GM19025 (cell line): Measurements from ENCODE around the gene AHCYL1.

Source experiments
- ATAC-seq: cut with Tn5 transposase; IDR thresholded peaks from one replicate; pipeline ENCODE4 v1.9.1; 2021; ENCODE audit warnings: mild to moderate bottlenecking, low read depth, moderate library complexity; ENCODE audit not compliant: unreplicated experiment

Gene AHCYL1

DNA sequence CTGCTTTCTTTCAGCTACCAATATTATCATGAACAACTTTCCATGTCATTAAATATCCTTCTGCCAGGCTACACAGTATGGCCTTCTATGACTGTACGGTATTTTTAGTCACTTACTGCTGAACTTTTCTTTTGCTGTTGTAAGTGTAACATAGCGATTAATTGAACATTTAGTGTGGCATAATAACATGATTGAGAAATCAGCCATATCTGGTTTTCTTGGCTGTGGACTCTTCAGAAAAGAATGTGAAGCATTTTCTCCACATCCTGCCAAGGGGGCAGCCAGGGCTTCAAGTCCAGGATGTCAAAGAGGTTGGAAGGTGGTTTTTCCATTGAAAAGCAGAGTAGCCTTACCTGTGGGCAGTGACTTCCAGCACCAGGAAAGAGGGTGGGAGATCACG lies 8.8 kb upstream of the AHCYL1 start:
- ATAC-seq: no peak

DNA sequence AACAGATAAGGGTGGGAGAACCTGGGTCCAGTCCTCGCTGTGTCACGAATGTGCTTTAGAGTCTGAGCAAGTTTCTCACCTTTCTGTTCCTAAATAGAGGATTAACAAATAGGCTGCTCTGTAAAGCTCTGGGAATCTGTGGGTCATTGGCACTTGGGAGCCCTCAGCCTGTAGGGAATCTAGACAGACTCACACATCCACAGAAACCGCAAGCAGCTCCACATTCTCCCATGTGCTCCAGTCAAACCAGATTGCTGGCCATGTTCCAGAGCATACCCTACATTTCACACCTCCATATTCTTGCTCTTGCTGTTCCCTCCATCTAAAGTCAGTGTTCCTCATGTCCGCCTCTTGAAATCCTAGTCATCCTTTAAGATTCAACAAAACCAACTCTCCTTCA lies 7.8 kb upstream of the AHCYL1 start:
- no peak for ATAC-seq

DNA sequence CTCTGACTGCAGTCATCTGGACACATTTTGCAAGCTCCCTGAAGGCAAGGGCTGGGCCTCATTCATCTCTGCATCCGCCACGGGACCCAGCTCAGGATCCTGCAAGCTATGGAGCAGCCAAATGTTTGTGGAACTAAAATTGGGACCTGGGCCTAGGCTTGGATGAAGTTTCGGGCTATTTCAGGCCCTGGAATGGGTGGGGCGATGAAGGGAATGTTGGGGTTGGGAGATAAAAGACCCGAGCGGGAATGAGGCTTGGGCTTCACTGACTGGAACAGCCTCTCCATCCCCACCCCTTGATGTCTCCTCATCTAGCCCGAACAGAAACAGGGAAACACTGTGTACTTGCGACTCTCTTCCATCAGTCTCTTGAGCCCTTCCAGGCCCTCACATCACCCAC lies 7.3 kb upstream of the AHCYL1 start:
- no peak for ATAC-seq

DNA sequence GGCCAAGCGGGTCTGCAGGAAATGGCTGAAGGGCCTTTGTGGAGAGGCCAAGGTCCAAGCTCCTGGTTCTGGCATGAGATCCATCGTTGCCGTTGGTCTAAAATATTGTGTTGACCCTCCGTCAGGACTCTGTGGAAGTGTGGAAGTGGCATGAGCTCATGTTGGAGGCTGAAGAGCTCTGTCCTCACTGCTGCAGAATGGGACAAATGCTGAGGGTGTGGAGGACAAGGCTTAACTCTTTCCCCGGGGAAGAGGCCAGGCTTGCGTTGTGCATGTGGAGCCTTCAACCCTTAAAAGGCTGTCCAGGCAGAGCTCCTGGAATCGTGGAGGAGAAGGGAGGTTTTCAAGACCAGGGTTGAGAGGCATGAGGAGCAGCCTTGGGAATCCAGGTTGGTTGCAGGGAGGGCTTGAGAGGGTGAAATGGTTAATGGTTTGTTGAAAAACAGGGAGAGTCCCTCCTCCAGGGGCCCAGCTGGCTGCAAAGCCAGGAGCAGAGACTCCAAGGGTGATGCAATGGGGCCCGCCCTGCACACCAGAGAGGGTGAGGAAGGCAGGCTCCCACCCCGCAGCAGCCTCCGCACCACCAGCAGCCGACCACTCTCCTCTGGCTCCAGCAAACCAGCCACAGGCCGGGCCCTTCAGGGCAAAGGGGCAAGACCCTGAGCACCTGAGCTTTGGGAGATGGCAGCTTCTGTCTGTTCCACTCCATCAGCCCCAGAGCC lies 6.7 kb upstream of the AHCYL1 start:
- no peak for ATAC-seq

DNA sequence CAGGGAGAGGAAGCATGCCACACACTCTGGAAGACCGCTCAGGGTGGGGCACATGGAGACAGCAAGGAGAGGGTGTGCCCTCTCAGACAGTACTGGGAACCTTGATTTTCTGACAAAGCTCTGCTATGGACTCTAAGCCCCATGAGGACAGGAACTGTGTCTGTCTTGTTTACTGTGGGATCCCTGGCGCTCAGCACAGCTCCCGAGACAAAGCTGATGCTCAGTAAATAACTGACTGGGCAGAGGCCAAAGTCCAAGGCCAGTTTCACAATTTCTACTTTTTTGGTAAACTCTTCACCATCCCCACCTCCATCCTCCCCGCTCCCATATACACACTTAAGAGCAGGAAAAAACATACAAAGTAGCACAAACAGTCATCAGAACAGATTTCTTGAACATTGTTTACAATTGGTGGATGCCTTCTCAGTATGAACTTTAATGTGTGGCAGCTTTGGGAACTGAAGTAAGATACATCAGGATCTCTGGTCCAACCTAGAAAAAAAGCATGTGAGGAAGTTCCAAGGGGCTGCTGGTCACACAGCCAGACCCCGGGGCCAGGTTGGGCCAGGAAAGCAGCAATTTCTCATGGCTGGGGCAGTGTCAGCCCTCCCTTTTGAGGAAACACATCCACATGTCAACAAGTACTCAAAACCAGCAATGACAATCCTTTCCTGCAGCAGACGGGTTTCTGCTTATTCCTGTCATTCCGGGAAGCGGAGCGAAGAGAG lies 5.6 kb upstream of the AHCYL1 start:
- ATAC-seq: no peak

DNA sequence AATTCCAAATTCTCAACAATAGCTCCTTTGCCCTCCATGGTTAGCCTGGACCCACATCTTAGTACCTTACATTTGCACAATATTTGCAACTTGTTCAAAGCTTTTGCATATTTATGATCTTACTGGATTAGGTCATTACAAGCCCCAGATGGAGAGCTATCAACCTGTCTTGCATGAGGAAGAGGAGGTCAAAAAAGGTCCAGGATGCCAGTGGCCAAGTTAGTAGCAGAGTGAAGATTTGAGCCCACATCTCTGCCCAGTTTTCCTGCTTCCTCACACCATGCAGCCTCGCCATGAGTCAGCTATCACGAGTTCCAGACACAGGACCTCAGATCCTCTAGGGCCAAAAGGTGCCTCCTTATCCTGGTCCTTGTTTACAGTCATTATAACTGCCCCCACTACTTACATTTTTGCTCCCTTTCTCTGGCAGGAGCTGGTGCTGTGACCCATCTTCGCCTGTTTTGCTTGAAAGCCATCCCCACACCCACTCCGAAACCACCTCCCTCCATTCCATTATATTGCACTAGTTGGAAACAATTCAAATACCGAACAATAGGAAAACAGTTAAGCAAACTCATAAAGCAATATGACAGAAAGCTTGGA lies 5.0 kb upstream of the AHCYL1 start:
- ATAC-seq: no peak

DNA sequence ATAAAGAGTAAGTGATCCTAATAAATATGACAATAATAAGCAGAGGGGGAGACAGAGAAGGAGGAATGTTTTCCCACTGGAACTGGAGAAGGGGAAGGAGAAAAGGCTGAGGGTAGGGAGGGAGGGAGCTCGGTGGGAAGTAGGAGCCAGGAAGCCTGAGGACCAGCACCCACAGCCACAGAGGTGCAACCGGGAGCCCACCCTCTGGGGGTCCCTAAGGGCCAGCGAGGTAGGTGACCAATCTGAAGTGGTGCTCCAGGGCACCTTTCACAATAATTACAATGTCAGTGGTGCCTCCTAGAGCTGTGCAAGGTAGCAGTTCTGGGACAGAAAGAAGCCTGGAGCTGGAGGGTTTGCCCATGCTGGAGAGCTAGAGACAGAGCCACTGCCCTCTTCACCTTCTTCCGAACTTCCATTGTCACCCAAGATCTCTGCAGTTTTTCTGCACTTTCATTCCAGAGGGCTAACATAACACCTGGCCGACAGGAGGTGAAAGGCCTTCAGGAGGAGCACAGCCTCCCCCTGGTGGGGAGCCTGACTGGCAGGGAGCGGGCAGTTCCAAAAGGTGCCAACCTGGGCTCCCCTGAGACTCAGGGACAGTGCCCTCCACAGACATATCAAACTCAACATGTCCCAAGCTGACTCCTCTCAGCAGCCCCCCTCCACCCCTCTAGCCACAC lies 4.1 kb upstream of the AHCYL1 start:
- no peak for ATAC-seq

DNA sequence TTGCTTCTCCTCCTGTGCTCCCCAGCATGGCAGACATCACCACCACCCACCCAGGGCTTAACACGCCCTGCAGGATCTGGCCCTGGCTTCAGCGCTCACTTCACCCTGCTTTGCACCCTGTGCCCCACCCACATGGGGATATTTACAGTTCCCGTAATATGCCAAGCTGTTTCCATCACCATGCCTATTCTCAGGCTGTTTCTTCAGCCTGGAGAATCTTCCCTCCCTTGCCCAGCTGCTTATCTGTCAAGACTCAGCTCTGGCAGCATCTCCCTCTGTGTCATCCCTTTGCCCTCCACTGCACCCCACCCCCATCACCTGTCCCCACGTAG lies 3.6 kb upstream of the AHCYL1 start:
- ATAC-seq: no peak

DNA sequence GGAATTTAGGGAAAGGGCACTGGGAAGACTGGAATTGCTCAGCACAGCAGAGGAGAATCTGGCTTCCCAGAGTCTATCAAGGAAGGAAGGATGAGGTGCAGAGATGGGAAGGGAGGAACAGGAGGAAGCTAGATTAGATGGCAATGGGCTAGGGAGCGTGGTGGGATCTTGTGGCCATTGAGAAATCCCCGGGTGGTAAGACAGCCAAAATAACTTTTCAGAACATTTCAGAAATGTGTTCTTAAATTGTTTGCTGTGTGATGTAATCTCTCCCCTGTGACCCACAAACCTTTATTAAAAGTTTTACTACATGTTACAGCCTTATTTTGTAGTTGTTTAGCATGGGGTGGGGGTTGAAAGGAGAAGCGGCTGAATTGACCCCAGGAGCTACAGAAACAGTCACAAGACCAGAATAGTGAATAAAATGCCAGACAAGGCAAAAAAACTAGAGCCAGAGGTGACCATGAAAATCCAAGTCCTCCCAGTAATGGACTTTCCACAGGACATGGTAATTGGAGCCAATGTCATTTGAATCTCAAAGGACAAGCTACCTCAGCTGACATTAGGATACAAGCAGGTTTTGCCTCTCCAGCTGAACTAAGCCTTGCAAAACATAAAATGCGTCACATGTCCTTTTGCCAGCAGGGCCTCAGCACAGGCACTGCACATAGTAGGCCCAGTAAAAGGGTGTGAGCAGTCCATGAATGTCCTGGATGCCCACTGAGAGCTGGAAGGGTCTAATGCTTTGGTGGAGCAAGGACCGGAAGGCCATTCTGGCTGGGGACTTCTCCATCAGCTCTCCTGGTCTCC lies 980 bp upstream of the AHCYL1 start:
- no peak for ATAC-seq

DNA sequence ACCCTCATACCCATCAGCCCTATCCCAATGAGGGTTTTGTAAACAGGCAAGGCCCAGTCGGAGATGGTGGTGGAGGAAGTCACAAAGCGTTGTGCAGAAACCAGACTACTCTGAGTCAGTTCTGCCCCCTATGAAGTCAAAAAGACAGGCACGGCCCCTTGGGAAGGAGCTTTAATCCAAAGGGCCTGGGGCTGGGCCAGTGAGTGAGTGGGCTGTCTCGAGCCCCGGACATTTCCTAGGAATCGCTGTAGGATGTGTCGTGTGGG lies 442 bp upstream of the AHCYL1 start:
- ATAC-seq: no peak

DNA sequence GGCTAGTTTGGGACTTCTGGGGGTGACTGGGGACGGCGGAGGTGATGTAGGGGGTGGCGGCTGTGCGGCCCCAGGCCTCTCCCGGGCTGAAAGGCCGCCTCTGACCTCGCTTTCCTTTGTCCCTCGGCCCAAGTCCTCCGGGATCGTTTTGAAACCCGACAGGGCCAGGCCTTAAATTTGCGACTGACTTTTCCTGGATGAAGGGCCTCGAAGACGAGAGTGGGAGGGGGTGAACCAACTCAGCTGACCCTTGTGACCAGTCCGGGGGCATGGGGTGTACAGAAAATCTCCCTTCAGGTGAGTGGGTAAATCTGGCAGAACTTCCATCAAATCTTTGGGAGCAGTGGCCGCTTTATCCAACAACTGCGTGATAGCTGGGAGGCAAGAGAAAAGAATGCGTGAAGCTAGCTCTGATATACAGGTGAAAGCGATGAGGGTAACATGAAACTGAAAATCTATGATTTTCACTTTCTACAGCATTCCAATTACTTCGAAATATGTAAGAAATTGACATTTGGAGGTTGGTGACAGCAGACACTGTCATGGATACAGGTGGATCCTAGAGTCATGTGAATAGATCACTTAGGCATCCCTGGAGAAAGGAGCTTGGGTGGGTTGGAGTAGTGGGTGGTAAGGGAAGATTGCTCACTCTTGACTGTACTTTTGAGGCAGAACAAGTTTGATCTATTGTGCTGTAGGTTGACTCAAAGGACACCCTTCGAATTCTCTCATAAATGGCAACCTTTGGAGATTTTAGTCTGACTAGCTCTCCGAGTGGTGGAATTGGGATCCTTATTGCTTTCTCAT lies 885 bp downstream of the AHCYL1 start:
- ATAC-seq: no peak

DNA sequence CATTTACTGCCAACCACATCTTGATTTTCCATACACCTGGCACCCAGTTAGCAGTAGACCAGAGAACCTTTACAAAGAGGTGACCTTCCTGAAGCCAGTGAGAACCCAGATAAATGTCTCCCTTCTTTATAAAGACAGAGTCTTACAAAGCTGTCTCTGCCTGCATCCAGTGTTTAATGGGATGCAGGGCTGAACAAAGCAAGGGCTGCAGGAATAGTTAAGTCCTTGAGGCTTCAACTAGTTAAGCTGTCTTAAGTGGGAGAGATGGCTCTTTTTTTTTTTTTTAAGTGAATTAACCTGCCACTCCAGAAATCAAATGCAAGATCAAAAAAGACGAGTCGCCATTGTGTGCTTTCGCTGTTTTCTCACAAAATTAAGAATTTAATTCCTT lies 1.5 kb downstream of the AHCYL1 start:
- ATAC-seq: no peak

DNA sequence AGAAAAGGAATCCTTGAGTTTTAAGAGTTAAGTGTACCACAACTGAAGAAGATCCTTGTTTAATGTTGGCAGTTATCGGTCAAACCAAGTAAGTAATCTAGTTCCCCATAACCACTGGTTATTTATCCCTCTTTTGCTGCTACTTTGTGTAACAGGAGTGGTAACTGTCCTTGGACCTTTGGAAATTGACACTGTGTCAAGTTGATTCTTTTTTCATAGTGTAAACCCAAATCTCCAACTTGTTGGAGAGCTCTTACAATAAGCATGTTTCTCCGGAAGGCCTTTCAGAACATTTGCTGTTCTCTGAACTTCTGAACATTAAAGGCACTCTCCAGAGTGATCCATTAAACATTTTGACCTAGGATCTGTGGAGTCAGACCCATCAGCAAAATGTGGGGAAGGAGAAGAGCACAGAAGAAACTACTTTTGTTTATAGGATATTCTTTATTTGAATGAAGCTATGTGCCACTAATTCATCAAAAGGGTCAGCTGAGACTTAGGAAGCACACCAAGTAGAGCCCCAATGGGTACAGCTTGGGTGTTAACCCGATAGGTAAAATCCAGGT lies 3.9 kb downstream of the AHCYL1 start:
- ATAC-seq: no peak

DNA sequence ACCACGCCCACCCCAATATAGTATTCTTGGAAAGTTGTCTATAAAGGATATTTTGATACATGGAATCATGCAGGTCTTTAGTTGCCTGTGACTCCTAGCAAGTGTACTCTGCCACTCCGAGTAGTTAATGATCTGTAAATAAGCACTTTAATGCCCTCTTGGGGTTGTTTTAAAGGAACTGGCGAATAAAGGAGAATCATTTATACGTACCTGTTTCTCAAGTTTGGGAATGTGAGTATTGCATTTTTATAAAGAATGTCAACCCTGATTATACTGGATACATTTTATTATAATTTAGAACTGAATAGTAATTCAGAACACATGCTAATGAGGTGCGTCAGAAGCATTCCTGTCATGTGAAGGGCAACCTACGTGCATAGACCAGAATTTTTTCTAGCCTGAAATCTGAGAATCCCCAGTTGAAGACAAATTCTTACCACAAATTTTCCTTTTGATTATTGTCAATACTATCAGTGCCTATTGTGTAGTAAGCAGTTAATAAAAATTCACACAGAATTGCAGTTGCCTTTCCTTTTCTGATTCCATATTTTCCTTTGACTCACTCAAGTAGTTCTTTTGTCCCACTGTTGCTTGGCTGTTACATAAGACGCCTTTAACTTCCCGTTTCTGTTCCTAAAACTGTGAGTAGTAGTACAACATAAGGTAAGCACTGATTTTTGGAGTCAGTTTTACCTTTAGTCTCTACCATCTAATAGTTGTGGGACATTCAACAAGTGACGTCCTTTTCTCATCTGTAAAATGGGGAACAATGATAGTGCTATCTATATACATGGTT lies 5.1 kb downstream of the AHCYL1 start:
- no peak for ATAC-seq

DNA sequence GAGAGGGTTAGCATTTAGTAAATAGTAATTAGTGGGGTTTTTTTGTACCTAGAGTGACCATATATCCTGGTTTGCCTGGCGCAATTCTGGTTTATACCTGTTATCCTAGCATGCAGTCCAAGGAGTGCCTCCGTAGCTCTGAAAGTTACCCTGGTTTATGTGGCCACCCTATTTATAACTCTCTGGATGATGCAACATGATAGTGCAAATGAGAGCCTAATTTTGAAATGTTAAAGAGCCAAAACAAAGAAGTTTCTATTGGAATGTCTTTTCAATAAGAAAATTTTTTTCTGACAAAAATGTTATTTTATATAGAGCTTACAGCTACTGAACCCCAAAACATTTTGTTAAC lies 5.7 kb downstream of the AHCYL1 start:
- ATAC-seq: no peak

DNA sequence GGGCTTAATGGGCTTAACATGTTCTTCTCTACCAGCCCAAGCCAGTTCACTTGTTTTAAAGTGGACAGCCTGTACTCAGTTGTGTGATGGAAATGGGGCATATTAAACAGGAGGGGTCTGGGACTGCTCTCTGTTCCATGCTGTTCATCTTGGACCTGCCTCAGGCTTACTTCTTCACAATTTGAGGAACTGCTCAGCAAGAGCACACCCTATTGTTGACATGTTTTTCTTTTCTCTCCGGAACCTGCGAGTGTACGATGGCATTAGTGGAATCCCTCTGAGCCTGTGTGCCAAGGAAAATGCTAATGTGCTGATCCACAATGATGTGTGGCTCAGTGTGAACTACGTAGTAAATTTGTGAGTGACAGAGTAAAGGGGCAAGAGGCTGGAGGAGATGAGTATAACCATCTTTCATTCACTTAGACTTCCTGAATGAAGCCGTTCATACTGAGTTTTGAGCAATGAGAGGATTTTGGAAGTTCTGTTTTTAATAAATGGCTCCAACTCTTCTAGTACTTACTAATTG lies 6.9 kb downstream of the AHCYL1 start:
- no peak for ATAC-seq

DNA sequence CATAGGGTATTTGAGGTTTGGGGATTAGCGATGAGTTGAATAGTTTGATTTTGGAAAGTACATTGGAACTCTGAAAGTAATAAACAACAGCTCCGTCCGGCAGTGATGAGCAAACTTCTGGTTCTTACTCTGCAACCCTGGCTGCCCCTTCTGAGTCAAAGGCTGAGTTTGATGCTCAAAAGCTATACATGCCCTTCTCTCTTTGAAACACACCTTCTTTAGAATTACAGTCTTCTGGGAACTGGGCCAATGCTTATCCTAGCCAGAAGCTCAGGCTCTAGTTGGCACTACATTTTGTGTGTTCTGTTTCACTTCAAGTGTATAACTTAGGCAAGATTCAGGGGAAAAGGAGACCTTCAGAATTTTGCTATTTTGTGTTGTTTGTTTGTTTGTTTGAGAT lies 9.3 kb downstream of the AHCYL1 start:
- ATAC-seq: no peak

DNA sequence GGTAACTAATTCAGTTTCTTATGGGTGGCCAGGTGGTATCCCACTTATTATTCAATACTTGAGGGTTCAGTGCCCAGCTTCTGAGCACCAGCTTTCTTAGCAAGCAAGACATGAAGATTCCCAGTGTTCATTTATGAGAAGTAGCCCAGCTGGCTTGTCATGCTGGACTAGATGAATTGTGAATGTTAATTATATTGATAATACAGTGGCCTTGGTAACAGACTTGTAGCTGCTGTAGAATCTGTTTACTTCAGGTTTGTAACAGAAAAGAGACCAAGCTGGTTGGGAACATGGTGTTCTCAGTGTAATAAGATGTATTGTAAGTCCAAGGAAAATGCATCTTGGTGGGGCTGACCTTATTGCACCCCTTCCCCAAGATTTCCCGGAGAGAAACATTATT lies 10.1 kb downstream of the AHCYL1 start:
- ATAC-seq: no peak

DNA sequence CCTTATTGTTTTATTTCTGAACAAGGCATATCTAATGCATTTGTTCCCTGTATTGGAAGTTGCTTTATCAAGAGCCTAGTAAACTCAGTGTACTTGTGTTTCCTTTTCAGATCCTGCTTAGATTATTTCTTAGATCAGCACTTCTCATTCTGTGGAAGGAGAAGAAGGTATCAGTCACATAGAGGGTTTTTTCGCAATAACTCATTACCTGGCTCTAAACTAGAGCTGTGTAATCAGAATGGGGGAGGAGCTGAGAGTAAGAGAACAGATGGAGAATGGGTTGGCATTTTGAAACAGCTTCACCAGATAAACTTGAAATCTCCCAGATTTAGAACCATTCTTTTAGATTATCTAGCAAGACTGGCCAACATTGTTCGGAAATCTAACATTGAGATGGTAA lies 11.0 kb downstream of the AHCYL1 start:
- no peak for ATAC-seq
